Neural cell (in vitro differentiated cells): Measurements from ENCODE around the gene DNAH8.

Source experiments
- CTCF ChIP-seq: fragments of 450-650 bp; IDR thresholded peaks from 2 replicates; pipeline ENCODE4 v1.5.1; 2014; ENCODE audit warnings: antibody characterized with exemption, mild to moderate bottlenecking, moderate library complexity; ENCODE audit not compliant: poor library complexity, severe bottlenecking
- EP300 ChIP-seq: fragments of 450-650 bp; conservative IDR thresholded peaks from 2 replicates; pipeline ENCODE4 v1.6.1; 2014; ENCODE audit warnings: antibody characterized with exemption, mild to moderate bottlenecking, moderate library complexity; ENCODE audit not compliant: poor library complexity, severe bottlenecking
- EZH2 ChIP-seq: fragments of 200-600, 300-800 bp; shearing (Covaris generic), sonication (generic); IDR thresholded peaks from 2 replicates; pipeline ENCODE4 v1.6.1; 2014; ENCODE audit warnings: antibody characterized with exemption, low read length, borderline replicate concordance, mild to moderate bottlenecking; ENCODE audit not compliant: insufficient read depth, poor library complexity, severe bottlenecking
- MXI1 ChIP-seq: fragments of 450-650 bp; conservative IDR thresholded peaks from 2 replicates; pipeline ENCODE4 v1.6.1; 2014; ENCODE audit warnings: antibody characterized with exemption, mild to moderate bottlenecking; ENCODE audit not compliant: poor library complexity, severe bottlenecking
- POLR2AphosphoS5 ChIP-seq: IDR thresholded peaks from 2 replicates; pipeline ENCODE4 v1.6.1; 2012
- RAD21 ChIP-seq: fragments of 450-650 bp; conservative IDR thresholded peaks from 2 replicates; pipeline ENCODE4 v1.6.1; 2014; ENCODE audit warnings: antibody characterized with exemption, mild to moderate bottlenecking, moderate library complexity
- REST ChIP-seq: IDR thresholded peaks from 2 replicates; pipeline ENCODE4 v1.6.1; 2012; ENCODE audit warnings: borderline replicate concordance
- SMC3 ChIP-seq: fragments of 450-650 bp; conservative IDR thresholded peaks from 2 replicates; pipeline ENCODE4 v1.6.1; 2014; ENCODE audit warnings: antibody characterized with exemption, mild to moderate bottlenecking, moderate library complexity; ENCODE audit not compliant: poor library complexity
- TAF1 ChIP-seq: IDR thresholded peaks from 2 replicates; pipeline ENCODE4 v1.6.1; 2012; ENCODE audit warnings: low read depth

- no peak for TF ChIP-seq TAF1
- TF ChIP-seq MXI1: no peak
- TF ChIP-seq EP300: no peak
- TF ChIP-seq CTCF: no peak
- no peak for TF ChIP-seq POLR2AphosphoS5
- TF ChIP-seq REST: no peak
- no peak for TF ChIP-seq RAD21
- TF ChIP-seq EZH2: no peak
- no peak for TF ChIP-seq SMC3
Observed at GRCh38 chr6:38824243-38824894, 109.3 kb downstream of the DNAH8 start.
